Activated T-cell treated with anti-CD3 and anti-CD28 coated beads for 4 hours (primary cell): Measurements from ENCODE around the gene SLC41A3.
"Not testable (repeated sequence)": the region's sequence is repeated elsewhere in the genome, so short reads cannot be mapped to it uniquely, and the experiment has no call there.

Experiments
- DNase-seq: peaks from one replicate; pipeline ENCODE4 v3.0.0-alpha.2; 2020

The SLC41A3 gene

DNA sequence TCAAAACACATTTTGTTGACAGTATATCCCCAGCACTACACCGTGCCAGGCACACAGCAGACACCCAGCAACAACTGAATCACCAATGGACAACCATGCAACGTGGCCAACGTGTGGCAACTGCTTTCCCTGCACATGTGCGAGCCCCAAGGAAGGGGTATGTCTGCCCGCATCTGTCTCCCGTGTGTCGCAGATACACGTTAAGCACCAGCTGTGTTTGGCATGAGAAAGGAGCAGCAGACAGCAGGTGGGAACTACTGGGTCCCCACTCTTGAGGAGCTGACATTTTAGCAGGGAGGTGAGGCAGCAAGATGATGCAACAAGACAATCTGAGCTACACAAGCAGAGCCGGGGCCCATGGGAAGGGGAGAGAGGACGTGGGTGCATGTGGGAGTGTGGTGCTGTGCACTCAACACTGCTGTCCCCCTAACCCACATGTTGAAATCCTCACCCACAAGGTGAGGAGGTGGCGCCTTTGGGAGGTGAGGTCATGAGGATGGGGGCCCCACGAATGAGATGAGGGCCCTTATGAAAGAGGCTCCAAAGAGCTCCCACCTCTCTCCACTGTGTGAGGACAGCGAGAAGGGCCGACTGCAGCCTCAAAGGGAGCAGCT, 58.7 kb downstream of the SLC41A3 start:
- DNase-seq, result no peak

DNA sequence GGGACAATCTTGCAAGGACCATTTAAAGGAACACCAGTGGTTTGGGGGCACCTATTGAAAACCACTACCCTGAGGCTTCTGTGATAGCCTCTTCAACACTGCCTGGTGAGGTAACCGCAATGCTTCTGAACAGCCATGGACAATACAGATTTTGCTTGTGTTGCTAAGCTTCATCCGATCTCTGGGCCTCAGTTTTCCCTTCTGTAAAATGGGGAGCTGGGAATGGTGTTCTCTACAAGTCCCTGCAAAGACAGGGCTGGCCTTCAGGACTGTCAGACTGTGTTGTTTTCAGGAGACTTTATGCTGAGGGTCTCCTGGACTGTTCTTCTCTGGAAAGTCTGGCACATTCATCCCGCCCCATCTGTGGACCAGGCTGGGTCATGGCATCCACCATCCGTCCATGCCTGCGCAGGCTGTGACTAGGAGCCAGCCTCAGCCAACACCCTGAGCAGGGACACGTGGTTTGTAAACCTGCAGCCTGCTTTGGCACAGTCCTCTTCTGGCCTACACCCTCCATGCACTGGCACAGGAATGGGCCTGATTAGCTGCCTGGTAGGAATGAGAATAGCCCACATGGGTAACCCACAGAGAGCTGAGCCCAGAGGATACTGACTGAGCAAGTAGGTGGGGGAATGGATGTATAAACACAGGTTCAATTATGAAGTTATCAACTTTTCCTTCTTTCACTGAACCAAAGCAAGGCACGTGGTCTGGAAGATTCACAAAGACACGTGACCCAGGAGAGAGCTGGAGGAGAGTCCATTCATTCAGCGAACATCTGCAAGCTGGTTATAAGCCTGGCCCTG, 59.7 kb downstream of the SLC41A3 start:
- DNase-seq, result no peak

- no peak for DNase-seq
Measured at GRCh38 chr3:126023390-126023789, 60.5 kb downstream of the SLC41A3 start.

GRCh38 chr3:126022741-126023359, 61.1 kb downstream of the SLC41A3 start:
- DNase-seq, result no peak

DNA sequence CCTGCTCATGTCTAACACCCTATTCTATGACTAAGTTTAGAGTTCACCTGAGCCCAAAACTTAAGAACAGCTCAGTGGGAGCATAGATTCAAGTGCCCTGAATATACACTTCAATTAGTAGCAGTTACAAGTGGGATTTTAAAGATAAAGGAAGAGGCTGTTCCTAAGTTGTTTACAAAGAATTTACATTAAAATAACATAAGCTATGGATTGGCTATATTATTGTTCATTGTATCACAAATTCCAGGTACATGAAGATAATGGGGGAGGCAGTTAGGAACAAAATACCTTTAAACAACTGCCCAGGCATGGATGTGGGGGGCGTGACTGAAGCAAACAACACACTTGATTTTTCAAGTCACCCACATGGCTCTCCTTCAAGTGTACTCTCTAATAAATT, 62.2 kb downstream of the SLC41A3 start:
- DNase-seq, result no peak

DNA sequence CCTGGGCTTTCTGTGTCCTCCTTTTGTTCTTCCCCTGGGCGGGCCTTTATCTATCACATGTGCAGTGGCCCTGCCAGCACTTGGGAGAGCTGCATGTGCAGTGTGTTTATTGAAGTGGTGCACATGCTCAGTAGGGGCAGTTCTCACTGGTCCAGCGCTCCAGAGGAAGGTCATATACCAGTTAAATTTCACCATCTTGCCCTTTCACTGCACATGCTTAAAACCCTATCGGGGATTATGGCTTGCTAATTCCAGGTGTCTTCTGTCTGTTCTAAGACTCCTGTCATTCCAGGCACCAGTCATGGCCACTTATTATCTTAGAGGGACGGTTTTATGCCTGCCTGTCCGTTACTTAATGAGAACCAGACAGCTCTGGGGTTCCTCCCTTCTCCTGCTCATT, 62.7 kb downstream of the SLC41A3 start:
- no peak for DNase-seq

DNA sequence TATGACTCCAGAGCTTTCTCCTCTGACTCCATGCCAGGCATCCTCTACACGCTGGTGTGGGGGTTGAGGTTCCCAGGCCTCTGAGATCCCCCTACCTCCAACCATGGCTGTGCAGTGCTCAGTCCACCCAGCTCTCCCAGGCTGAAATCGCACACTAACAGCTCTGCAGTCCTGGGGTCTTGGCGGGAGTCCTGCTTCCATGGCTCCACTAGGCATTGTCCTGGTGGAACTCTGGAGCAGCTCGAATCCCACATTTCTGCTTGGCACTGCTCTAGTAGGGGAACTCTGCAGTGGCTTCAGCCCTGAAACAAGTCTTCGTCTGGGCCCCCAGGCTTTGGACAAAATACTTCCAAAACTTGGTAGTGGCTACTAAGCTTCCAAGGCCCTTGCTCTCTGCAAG, 64.2 kb downstream of the SLC41A3 start:
- DNase-seq, result no peak

DNA sequence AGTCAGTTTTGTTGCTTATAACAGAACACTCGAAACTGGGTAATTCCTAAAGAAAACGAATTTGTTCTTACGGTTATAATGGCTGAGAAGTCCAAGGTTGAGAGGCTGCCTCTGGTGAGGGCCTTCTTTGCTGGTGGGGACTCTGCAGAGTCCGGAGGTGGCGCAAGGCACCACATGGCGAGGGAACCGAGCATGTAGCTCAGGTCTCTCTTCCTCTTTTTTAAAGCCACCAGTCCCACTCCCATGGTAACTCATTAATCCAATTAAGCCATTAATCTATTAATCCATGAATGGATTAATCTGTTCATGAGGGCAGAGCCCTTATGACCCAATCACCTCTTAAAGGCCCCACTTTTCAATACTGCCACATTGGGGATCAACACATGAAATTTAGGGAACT, 64.9 kb downstream of the SLC41A3 start:
- DNase-seq, result no peak

DNA sequence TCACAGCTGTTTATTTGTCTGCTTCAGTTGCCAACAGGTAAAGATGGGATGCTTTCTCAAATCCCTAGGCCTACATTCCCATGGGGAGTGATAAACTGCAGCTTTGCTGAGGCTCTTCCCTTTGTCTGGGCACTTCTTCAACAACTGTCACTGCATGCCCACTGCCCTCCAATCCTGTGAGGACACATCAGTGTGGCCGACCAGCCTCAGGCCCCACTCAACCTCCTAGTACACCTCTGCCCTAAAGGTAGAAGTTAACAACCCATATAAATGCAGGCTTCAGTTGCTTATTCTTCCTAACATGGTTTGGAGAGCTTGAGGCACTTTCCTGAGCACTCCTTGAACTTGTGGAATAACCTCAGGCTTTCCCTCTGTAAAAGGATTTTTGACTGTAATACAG, 65.4 kb downstream of the SLC41A3 start:
- no peak for DNase-seq

- DNase-seq, result no peak
Measured at GRCh38 chr3:126017362-126017761, 66.6 kb downstream of the SLC41A3 start.

GRCh38 chr3:126016616-126017015, 67.3 kb downstream of the SLC41A3 start:
- no peak for DNase-seq

DNA sequence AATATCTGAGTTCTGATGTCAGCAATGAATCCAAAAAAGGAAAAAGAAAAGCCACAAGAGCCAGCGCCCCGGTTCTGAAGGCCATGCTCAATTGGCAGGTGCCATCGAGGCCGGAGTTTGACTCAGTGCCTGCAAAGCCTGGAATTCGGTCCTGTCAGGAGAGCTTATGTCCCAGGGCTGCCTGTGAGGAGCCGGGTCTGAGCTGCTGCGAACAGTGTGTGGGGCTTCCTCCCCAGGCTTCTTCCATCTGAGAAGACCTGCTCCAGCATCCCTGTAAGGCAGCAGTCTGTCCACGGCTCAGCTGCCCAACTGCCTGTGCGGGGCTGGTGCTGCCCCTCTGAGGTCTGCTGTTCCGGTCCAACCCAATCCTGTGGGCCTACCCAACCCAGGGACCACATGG, 68.8 kb downstream of the SLC41A3 start:
- DNase-seq, result no peak

GRCh38 chr3:126014252-126014651, 69.7 kb downstream of the SLC41A3 start:
- no peak for DNase-seq

DNA sequence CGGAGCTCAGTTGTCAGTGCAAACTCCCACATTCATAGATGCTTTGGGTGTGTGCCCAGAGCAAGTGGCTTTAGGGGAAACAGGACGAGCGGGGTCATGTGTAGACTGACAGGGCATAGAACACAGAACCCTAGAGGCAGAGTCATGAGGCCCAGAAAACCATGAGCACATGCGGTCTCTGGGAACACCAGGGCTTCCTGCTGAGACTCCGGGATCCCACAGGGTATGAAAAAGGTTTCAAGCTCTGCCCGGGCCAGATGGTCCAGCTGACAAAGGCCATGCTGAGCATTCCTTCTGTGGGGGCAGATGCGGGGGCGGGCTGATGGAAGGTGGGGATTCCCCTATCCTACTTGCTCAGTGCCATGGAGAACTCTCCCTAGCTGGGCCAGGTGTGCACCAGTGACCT, 70.2 kb downstream of the SLC41A3 start:
- DNase-seq, result no peak

GRCh38 chr3:126009181-126009580, 74.7 kb downstream of the SLC41A3 start:
- no peak for DNase-seq

DNA sequence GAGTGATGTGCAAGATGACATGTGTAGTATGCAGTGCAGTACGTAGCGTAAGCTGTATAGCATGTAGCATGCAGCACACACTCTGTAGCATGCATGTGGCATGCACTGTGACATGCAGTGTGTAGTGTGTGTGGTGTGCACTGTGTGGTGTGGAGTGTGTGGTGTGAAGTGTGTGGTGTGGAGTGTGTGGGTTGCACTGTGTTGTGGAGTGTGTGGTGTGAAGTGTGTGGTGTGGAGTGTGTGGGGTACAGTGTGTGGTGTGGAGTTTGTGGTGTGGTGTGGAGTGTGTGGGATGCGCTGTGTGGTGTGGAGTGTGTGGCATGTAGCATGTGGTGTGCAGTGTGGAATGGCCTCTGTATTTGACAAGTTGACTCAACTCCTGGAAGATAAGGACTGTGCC, 75.7 kb downstream of the SLC41A3 start:
- DNase-seq, result no peak

GRCh38 chr3:126005951-126006350, 78.0 kb downstream of the SLC41A3 start:
- DNase-seq, result no peak

DNA sequence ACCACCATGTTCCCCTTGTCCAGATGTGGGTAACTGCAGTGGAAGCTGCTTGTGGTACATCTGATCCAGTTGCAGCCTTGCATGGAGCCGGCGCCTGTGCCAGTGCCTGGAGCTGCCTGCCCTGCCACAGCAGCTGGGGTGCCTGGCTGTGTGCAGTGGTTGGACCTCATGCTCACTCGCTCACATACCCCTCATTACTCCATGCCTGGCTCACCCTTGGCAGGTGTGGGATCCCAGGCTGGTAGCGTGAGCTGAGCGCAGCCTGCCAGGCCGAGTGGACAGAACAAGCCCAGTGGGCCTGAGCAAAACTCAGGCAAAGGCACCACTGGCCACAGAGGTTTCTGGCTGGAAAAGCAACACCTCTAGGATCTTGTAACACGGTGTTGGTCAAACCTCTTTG, 79.2 kb downstream of the SLC41A3 start:
- DNase-seq, result no peak

- no peak for DNase-seq
Measured at GRCh38 chr3:126004217-126004616, 79.7 kb downstream of the SLC41A3 start.

DNA sequence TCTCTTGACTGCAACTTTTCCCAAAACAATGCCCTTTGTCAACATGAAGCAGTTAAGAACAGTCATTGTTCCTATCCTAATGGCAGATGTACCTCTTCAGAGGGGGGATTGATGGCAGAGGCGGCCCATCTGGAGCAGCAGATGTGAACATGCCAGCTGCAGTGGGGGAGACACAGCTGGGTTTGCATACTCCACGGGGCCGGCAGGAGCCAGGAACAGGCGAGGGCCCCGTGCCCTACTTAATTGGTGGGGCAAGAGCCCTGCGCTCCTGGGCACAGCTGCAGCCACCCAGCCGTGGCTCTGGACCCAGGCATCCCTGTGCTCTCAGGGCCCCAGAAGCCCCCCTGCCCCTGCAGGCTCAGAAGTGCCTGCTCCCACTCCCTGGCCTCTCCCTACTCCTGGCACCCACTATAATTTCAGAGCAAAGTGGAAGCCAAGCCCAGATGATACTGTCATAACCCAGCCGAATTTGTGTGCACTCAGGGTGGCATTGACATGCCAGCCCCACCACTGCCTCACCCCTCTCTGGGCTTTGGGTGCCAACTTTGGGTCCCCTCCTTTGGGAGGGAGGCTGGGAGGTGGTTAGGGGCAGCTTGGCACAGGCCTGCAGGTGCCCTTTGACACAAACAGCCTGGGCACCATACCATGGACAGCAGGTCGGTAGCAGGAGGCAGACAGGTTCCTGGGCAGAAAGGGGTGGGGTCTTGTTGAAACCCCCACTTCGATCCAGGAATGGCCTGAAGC, 80.3 kb downstream of the SLC41A3 start:
- no peak for DNase-seq

DNA sequence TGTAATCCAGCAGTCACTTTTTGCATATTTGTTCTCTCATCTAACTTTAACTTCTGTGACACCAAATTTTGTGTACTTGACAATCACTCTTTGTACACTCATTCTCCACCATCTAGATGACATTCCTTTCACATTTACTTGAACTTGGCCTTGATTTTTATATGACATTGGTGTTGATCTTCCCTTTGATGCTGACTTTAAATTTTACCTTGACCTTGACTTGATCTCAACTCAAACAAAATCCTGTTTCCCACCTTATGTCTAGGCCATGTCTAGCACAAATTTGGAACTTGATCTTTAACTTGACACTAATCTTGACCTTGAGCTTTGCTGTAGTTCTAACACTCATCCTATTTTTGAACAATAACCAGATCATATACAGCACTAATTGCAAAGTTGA, 81.7 kb downstream of the SLC41A3 start:
- no peak for DNase-seq

DNA sequence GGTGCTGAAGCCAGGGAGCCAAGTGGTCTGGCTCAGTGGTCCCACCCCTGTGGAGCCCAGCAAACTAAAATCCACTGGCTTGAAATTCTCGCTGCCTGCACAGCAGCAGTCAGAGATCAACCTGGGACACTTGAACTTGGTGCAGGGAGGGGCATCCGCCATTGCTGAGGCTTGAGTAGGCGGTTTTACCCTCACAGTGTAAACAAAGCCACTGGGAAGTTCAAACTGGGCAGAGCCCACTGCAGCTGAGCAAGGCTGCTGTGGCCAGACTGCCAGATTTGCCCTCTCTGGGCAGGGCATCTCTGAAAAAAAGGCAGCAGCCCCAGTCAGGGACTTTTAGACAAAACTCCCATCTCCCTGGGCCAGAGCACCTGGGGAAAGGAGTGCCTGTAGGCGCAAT, 87.2 kb downstream of the SLC41A3 start:
- not testable (repeated sequence) for DNase-seq

DNA sequence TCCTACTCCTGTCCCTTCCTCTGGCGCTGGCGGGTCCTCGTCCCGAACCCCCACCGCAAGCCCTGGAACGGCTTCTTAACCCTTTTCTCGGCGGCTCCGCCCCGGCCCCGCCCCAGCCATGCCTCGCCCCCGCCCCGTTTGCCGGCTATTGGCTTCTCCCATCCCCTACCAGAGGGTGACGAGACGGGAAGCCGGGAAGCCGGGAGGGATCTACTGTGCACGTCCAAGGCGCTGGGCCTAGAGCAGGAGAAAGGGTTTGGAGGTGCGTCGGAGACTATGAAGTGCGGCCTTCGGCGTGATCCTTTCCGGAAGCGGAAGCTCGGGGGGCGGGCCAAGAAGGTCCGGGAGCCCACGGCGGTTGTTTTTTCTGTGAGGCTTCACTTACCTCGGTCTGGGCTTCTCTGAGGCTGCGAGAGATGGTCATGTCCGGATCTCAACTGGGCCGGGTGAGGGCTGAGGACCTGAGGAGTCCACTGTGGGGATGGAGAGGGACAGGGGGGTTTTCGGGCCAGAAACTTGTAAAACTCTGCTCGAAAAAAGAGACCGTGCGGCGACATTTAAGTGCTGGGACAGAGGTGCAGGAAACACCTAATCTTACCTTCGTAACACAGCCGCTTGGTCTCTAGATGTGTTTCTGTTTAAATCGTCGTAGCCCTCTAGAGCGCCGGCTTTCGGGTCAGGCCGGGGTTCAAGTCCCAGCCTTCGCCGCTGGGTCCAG, 93.5 kb downstream of the SLC41A3 start:
- DNase-seq, result peak; percentile 66
